ENCODE results near the gene SLAMF9. TPM values are rescaled to one million over a fixed set of nuclear protein-coding genes. Genes with fewer than 3 reads are reported as not detected.

SLAMF9 gene
- total RNA-seq, 1 experiment from 2014 or later: not detected

GRCh38 chr1:159990005-159990404 lies 36.0 kb upstream of the SLAMF9 start:
- Histone ChIP-seq H3K4me2 (ENCODE audit: low read length) (no peak overlapping the region), H3K9me3 (ENCODE audit: control insufficient read depth in 1 of 2, insufficient read depth in 1 of 2, low read depth in 1 of 2, low read length in 2 of 2) (no peaks in the 10 kb centered on the region), H3K27me3 (ENCODE audit: insufficient read depth, low read length) (peaks cover 2% of the 10 kb centered on the region; the same call in 1 of the 2 replicates), H3K9me2 (ENCODE audit: insufficient read depth) (no peaks in the 10 kb centered on the region), H3K27ac (ENCODE audit: low read depth, low read length) (no peak overlapping the region), H3K79me2 (ENCODE audit: insufficient read depth, low read length) (no peaks in the 10 kb centered on the region), H4K20me1 (ENCODE audit: insufficient read depth) (no peaks in the 10 kb centered on the region), H3K9ac (ENCODE audit: low read length) (no peak overlapping the region), H3K36me3 (ENCODE audit: control insufficient read depth in 1 of 2, insufficient read depth in 2 of 2, low read length in 2 of 2) (no peaks in the 10 kb centered on the region), H3K4me3 (replicated peaks in 1 of 2; ENCODE audit: low read depth in 1 of 2, low read length in 2 of 2) (no peak overlapping the region), H2AFZ (ENCODE audit: low read depth, low read length, poor library complexity, severe bottlenecking) (no peak overlapping the region), H3K4me1 (ENCODE audit: control insufficient read depth in 1 of 2, insufficient read depth in 2 of 2, low read length in 2 of 2) (peaks cover 0 to 4% of the 10 kb centered on the region in 2 experiments; a peak in 1 of 4 replicates)
- ATAC-seq (no peak), DNase-seq (ENCODE audit: low read depth, low spot score) (no peak)
- ChIA-PET POLR2A (no interaction called here), CTCF (interaction anchor here (3.3 kb wide), 1 partner anchor 17 kb away, joined by 16 read pairs; no protein-coding TSS in a partner anchor), RAD21 (ENCODE audit: low non-redundant PET in 1 of 2, low total read pairs in 2 of 2, uncharacterized antibody in 2 of 2, unreplicated experiment in 2 of 2) (no interaction called here)
- no peak for TF ChIP-seq ZBTB33 (IDR thresholded peaks at IDR 0.05; ENCODE audit: extremely low read depth, insufficient replicate concordance, low read length)
- TF ChIP-seq TCF7L2 (IDR thresholded peaks at IDR 0.05; ENCODE audit: borderline replicate concordance, extremely low read depth, insufficient read depth, insufficient read length): no peak
- BruUV-seq (replicated peaks): no TSS peak
- intact Hi-C loops (cut with micrococcal nuclease): no loop called here

GRCh38 chr1:159989581-159989980 lies 35.5 kb upstream of the SLAMF9 start:
- Histone ChIP-seq H3K79me2 (ENCODE audit: insufficient read depth, low read length) (no peaks in the 10 kb centered on the region), H3K9me3 (ENCODE audit: control insufficient read depth in 1 of 2, insufficient read depth in 1 of 2, low read depth in 1 of 2, low read length in 2 of 2) (no peaks in the 10 kb centered on the region), H3K27ac (ENCODE audit: low read depth, low read length) (no peak overlapping the region), H2AFZ (ENCODE audit: low read depth, low read length, poor library complexity, severe bottlenecking) (no peak overlapping the region), H3K27me3 (ENCODE audit: insufficient read depth, low read length) (peaks cover 6% of the 10 kb centered on the region; the same call in 1 of the 2 replicates), H3K9me2 (ENCODE audit: insufficient read depth) (no peaks in the 10 kb centered on the region), H3K9ac (ENCODE audit: low read length) (no peak overlapping the region), H3K4me2 (ENCODE audit: low read length) (no peak overlapping the region), H4K20me1 (ENCODE audit: insufficient read depth) (no peaks in the 10 kb centered on the region), H3K4me3 (replicated peaks in 1 of 2; ENCODE audit: low read depth in 1 of 2, low read length in 2 of 2) (no peak overlapping the region), H3K4me1 (ENCODE audit: control insufficient read depth in 1 of 2, insufficient read depth in 2 of 2, low read length in 2 of 2) (peaks cover 0 to 4% of the 10 kb centered on the region in 2 experiments; a peak in 1 of 4 replicates), H3K36me3 (ENCODE audit: control insufficient read depth in 1 of 2, insufficient read depth in 2 of 2, low read length in 2 of 2) (no peaks in the 10 kb centered on the region)
- DNase-seq (ENCODE audit: low read depth, low spot score) (no peak), ATAC-seq (no peak)
- no TSS peak for BruUV-seq (replicated peaks)
- intact Hi-C loops (cut with micrococcal nuclease): no loop called here
- CTCF ChIA-PET: interaction anchor here (3.3 kb wide), 1 partner anchor 17 kb away, joined by 16 read pairs; no protein-coding TSS in a partner anchor
- RAD21 ChIA-PET (ENCODE audit: low non-redundant PET in 1 of 2, low total read pairs in 2 of 2, uncharacterized antibody in 2 of 2, unreplicated experiment in 2 of 2): no interaction called here
- POLR2A ChIA-PET: no interaction called here
- TF ChIP-seq ZBTB33 (IDR thresholded peaks at IDR 0.05; ENCODE audit: extremely low read depth, insufficient replicate concordance, low read length) (no peak), ZFX (IDR thresholded peaks at IDR 0.05) (no peak), FOSL1 (IDR thresholded peaks at IDR 0.05; ENCODE audit: low read depth) (no peak), CBX3 (IDR thresholded peaks at IDR 0.05; ENCODE audit: low read depth) (no peak), SRF (IDR thresholded peaks at IDR 0.05; ENCODE audit: low read depth) (no peak), MAX (IDR thresholded peaks at IDR 0.05) (no peak), EZH2 (IDR thresholded peaks at IDR 0.05) (no peak), SP1 (IDR thresholded peaks at IDR 0.05; ENCODE audit: low read depth) (no peak), ATF3 (IDR thresholded peaks at IDR 0.05) (no peak), POLR2A (IDR thresholded peaks at IDR 0.05; ENCODE audit: borderline replicate concordance, extremely low read depth, insufficient read depth, insufficient read length) (no peak), POLR2AphosphoS5 (IDR thresholded peaks at IDR 0.05; ENCODE audit: low read depth, low read length) (no peak), CTCF (IDR thresholded peaks at IDR 0.05 in 2 of 3, conservative IDR thresholded peaks at IDR 0.05 in 1 of 3; ENCODE audit: borderline replicate concordance in 1 of 3, insufficient read depth in 1 of 3, low read depth in 2 of 3, low read length in 2 of 3) (no peak), YY1 (IDR thresholded peaks at IDR 0.05; ENCODE audit: extremely low read depth, insufficient replicate concordance, low read depth, low read length) (no peak)
